Aortic smooth muscle cell (primary cell): Measurements from ENCODE around the gene ENTR1. TPM values are rescaled to one million over a fixed set of nuclear protein-coding genes. Genes with fewer than 3 reads are reported as not detected.

Experiments
- total RNA-seq: library from RNA; depleted of rRNA; stranded (reverse); fragments of >200 nt; gene quantifications from 2 replicates; pipeline ENCODE4 v1.2.3, GENCODE V29; 2014

Gene ENTR1, protein sequence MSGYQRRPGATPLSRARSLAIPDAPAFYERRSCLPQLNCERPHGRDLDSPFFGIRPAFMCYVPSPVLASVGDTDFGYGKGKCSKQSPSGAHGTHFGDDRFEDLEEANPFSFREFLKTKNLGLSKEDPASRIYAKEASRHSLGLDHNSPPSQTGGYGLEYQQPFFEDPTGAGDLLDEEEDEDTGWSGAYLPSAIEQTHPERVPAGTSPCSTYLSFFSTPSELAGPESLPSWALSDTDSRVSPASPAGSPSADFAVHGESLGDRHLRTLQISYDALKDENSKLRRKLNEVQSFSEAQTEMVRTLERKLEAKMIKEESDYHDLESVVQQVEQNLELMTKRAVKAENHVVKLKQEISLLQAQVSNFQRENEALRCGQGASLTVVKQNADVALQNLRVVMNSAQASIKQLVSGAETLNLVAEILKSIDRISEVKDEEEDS
- total RNA-seq = 22.9 and 24.6 TPM in 2 replicates

GRCh38 chr9:136410500-136411287, at the start of gene ENTR1, which contains the start of gene PMPCA:
Gene ENTR1, minus strand, starts transcription at chr9:136410614. Its CDS starts 217 bp downstream, at chr9:136410397.
Gene PMPCA, plus strand, starts transcription at chr9:136410658. Its CDS starts 11 bp downstream, at chr9:136410669.

GRCh38 chr9:136439481-136440408, 29.3 kb upstream of the ENTR1 start, which contains the start of gene INPP5E:
Gene INPP5E, minus strand, starts transcription at chr9:136439845. Its CDS starts 426 bp downstream, at chr9:136439419.

DNA sequence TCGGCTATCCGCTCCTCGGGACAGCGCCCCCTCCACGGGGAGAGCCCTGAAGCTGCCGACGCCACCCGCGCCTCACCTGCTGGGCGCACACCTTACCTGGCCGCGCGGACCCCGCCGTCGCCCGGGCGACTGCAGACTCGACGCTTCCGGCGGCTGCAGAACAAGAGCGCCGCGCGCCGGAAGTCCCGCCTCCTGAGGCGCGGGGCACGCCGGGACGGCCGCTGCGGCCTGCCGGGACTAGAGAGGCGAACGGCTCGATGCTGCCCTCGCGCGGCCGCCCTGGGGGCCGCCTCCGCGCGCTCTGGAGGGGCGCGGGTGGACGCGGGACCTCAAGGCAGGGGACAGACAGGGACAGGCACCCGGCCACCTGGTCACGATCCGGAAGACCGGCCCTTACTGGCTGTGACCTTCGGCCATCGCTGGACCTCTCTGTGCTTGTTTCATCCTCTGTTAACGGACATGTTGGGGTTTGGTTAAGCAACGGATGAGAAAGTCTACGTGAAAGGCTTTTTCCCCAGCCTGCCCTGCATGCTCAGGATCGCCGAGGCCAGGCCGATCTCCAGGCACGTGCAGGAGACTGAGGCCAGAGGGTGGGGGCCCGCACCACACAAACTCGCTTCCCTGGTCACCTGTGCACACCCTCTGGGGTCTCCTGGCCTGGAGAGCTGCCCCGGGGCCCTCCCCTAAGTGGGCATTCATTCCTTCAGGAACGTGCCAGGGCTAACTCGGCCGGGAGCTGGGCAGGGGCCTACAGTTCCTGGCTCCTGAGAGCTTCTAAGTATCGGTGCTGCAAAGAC, 10.2 kb downstream of the ENTR1 start, which contains the start of gene SNAPC4:
SNAPC4 (minus strand) TSS at position 133 of the 797 bp plus-strand sequence. CDS start 1,742 bp downstream, outside the sequence.

DNA sequence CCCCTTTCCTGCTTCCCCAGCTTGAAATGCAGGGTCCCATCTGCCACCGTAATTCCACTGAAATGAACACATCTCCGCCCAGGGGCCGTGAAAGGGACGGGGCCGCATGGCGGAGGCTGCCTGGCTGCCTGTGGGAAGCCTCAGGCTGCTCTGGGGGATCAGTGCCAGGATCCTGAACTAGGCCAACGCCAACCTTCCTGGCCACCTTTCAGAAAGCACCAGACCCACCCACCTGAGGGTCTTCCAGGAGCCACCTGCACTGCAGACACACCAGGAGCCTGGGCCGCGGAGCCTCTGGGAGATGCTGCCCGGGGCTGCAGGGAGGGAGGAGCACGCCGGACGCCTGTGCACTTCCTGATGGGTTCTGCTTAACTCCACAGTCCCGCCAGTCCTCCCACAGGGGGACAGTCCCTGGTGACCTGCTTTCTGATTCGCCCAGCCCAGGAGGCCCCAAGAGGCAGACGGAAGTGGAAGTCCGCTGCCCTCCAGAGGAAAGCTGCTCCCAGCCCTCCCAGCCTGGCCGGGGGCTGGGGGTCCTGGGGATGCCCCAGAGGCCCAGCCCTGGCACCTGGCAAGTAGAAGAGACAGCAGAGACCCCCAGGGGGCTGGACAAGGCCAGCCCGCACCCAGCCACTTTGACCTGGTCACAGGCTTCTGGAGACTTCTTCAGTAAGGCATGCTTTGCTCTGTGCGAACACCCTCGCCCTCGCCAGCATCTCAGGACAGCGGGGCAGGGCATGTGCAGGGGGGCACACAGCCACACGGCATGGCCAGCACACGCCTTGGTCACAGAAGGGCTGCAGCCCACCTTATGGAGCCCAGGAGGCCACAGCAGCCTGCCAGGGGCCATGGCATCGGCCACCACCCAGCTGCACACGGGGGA, 36.9 kb downstream of the ENTR1 start, which contains the start of gene CARD9:
CARD9 (minus strand) TSS at position 370 of the 883 bp plus-strand sequence. CDS start 1,591 bp downstream, outside the sequence.

GRCh38 chr9:136363106-136363948, 47.1 kb downstream of the ENTR1 start, which contains the start of gene DNLZ:
Gene DNLZ, minus strand, starts transcription at chr9:136363744. Its CDS starts 30 bp downstream, at chr9:136363714.

Other genes with a start within 250 kb of the ENTR1 start
- not detected in 2 replicates for gene LHX3, start 205.5 kb downstream of the ENTR1 start, total RNA-seq
- gene QSOX2, start 164.8 kb downstream of the ENTR1 start, total RNA-seq = 8.6 and 9.9 TPM in 2 replicates
- gene CCDC187, start 106.5 kb downstream of the ENTR1 start, total RNA-seq = under 0.01 TPM in 2 replicates
- 41.7 and 50.7 TPM in 2 replicates for gene GPSM1, start 83.1 kb downstream of the ENTR1 start, total RNA-seq
- gene DNLZ, start 46.9 kb downstream of the ENTR1 start, total RNA-seq = 9.9 and 16.5 TPM in 2 replicates
- 2.6 and 4.1 TPM in 2 replicates for gene CARD9, start 36.9 kb downstream of the ENTR1 start, total RNA-seq
- gene SNAPC4, start 10.4 kb downstream of the ENTR1 start, total RNA-seq = 4.9 and 6.5 TPM in 2 replicates
- gene PMPCA, start within 50 bp of the ENTR1 start, total RNA-seq = 31.4 and 37.7 TPM in 2 replicates
- gene INPP5E, start 29.2 kb upstream of the ENTR1 start, total RNA-seq = 5.2 and 5.3 TPM in 2 replicates
- 18.2 and 24.9 TPM in 2 replicates for gene SEC16A, start 72.4 kb upstream of the ENTR1 start, total RNA-seq
- 23.5 and 39.6 TPM in 2 replicates for gene NOTCH1, start 135.4 kb upstream of the ENTR1 start, total RNA-seq